Heart right ventricle (tissue), 16 donors: ENCODE measurements around the gene PCED1A. TPM values are rescaled to one million over a fixed set of nuclear protein-coding genes. Genes with fewer than 3 reads are reported as not detected.

ENCODE experiments used
- ATAC-seq, 8 donors: fragments of 200-7000 bp; cut with Tn5 transposase; one replicate each; pipeline ENCODE4 v1.9.1; 2020; ENCODE audit warnings: mild to moderate bottlenecking in 8 of 8, moderate library complexity in 8 of 8, moderate number of reproducible peaks in 1 of 8
- DNase-seq, 2 donors: peaks; one replicate each; pipeline ENCODE4 v3.0.0-alpha.2; 2020
- H3K27ac ChIP-seq, 10 donors: fragments of 200-600 bp; sonication (generic) in 2 of 10; one replicate each; pipeline versions ENCODE4 v1.5.0 to v1.8.0; 2020 to 2022; ENCODE audit warnings: mild to moderate bottlenecking in 3 of 10
- H3K27me3 ChIP-seq, 7 donors: fragments of 200-600 bp; one replicate each; pipeline ENCODE4 v1.8.0; 2021 to 2022; ENCODE audit warnings: mild to moderate bottlenecking in 2 of 7
- H3K36me3 ChIP-seq, 9 donors: fragments of 200-600 bp; sonication (generic) in 1 of 9; one replicate each; pipeline versions ENCODE4 v1.5.0 to v1.8.0; 2020 to 2022; ENCODE audit warnings: mild to moderate bottlenecking in 2 of 9
- H3K4me1 ChIP-seq, 9 donors: fragments of 200-600 bp; sonication (generic) in 1 of 9; one replicate each; pipeline versions ENCODE4 v1.5.0 to v1.8.0; 2020 to 2022; ENCODE audit warnings: mild to moderate bottlenecking in 4 of 9
- H3K4me3 ChIP-seq, 10 donors: fragments of 200-600 bp; sonication (generic) in 2 of 10; one replicate each; pipeline versions ENCODE4 v1.5.0 to v1.8.0; 2020 to 2022; ENCODE audit warnings: mild to moderate bottlenecking in 7 of 10, moderate library complexity in 2 of 10
- H3K9me3 ChIP-seq, 11 donors: fragments of 200-600 bp in 10 of 11; sonication (generic) in 2 of 11; one replicate each; pipeline versions ENCODE4 v1.5.0 to v1.8.0; 2013 to 2022; ENCODE audit warnings: mild to moderate bottlenecking in 2 of 11, control low read depth in 1 of 11, moderate library complexity in 1 of 11
- CTCF ChIP-seq, 9 donors: fragments of 200-600 bp; sonication (generic) in 2 of 9; IDR thresholded peaks; one replicate each; pipeline versions ENCODE4 v1.5.0 to v1.8.0; 2021 to 2022; ENCODE audit warnings: antibody characterized with exemption in 9 of 9, mild to moderate bottlenecking in 5 of 9, moderate library complexity in 1 of 9
- WGBS, 2 donors: extraction: QIAGEN DNeasy Blood & Tissue Kit; methylation state at CpG; one replicate each; pipeline ENCODE4 v1.1.7; 2013; ENCODE audit warnings: inconsistent platforms in 1 of 2; 5-methylcytosine and 5-hydroxymethylcytosine counted together
- intact Hi-C, 10 donors: fragments of 100-400 bp; cut with DNase I; formaldehyde crosslinking; loops; one replicate each; pipeline versions ENCODE4 v1.11.1 to v1.14.2; 2022
- polyA plus RNA-seq, 2 donors: library from polyadenylated mRNA; stranded (reverse); fragments of 200-250 nt; gene quantifications; one replicate each; pipeline ENCODE4 v1.2.3, GENCODE V29; 2013
- total RNA-seq, 10 donors: library from RNA; stranded (reverse); fragmentation: NEBNext Ultra II Directional in 3 of 10; extraction: Animal tissue kit (Norgen Biotek cat#: 25700) in 3 of 10; gene quantifications; one replicate each; pipeline versions ENCODE4 v1.2.1 to v1.2.4, GENCODE V29; 2021 to 2023
- donor health status: Arrhythmogenic right ventricular cardiomyopathy.
- donor health status: ischemic (EF 13 %, LVEDD 7.1; RV severe dilation, severe dysfunction).
- donor health status: healthy with polysubstance abuse.
- donor health status: DM: no; HTN: yes; CAD: no.
- donor health status: DM: no; HTN: no; CAD: no.
- donor health status: ischemic (EF 25% LVEDD 6.9; RV normal size, moderate dysfunction).
- donor health status: ischemic (EF 25% LVEDD 5.7; RV mildly dilated, moderate dysfunction).
- donor health status: healthy.
- donor health status: DM: yes; HTN: yes; CAD: no.
- donor health status: Ischemic cardiomyopathy.
- donor health status: ischemic (EF 35%, LVEDD 5.7; RV mildly dilated, moderate dysfunction).
- donor health status: nonischemic (EF 11% LVEDD 7.7; RV severe dilation, severe dysfunction).
- donor health status: DM: yes; HTN: yes; CAD: no.
- donor health status: PGD.
- donor health status: ischemic (EF 29% LVEDD 5.4; RV normal size, mild dysfunction).
- donor health status: nonischemic (EF 23%, LVEDD 6.1; RV moderate dilation, normal function).

Gene PCED1A
- total and polyA plus RNA-seq, 12 donors = 4.5 to 36.9 (median 8.2) TPM

GRCh38 chr20:2794866-2795447 lies 45.5 kb downstream of the PCED1A start:
- Histone ChIP-seq H3K36me3 (no peaks in the 10 kb centered on the region), H3K27ac (no peak overlapping the region), H3K4me3 (no peak overlapping the region), H3K27me3 (peaks cover 0 to 77% (median 57%) of the 10 kb centered on the region in 7 donors), H3K9me3 (no peaks in the 10 kb centered on the region), H3K4me1 (peaks cover 0 to 8% (median 4%) of the 10 kb centered on the region in 9 donors)
- WGBS, 2 donors = 84 to 87% methylated on average over 11 of the region's 11 CpGs
- intact Hi-C loops = no loop called here
- no peak for DNase-seq
- ATAC-seq = no peak
- TF ChIP-seq CTCF (IDR thresholded peaks at IDR 0.05) = no peak

- no peak for DNase-seq
- 90 to 91% methylated on average over 23 of the region's 23 CpGs for WGBS, 2 donors
- Histone ChIP-seq H3K9me3 (no peaks in the 10 kb centered on the region), H3K27me3 (peaks cover 0 to 78% (median 57%) of the 10 kb centered on the region in 7 donors), H3K27ac (no peak overlapping the region), H3K4me3 (no peak overlapping the region), H3K4me1 (peaks cover 0 to 2% (median 0%) of the 10 kb centered on the region in 9 donors), H3K36me3 (no peaks in the 10 kb centered on the region)
- intact Hi-C loops = no loop called here
- ATAC-seq = no peak
- no peak for TF ChIP-seq CTCF (IDR thresholded peaks at IDR 0.05)
Measured at GRCh38 chr20:2794202-2794748, 46.2 kb downstream of the PCED1A start.

GRCh38 chr20:2793471-2793870 lies 47.0 kb downstream of the PCED1A start:
- peaks cover 0 to 76% (median 50%) of the 10 kb centered on the region in 7 donors for H3K27me3 ChIP-seq
- H3K36me3 ChIP-seq = no peaks in the 10 kb centered on the region
- 87 to 92% methylated on average over 6 of the region's 6 CpGs for WGBS, 2 donors
- H3K9me3 ChIP-seq = no peaks in the 10 kb centered on the region
- TF ChIP-seq CTCF (IDR thresholded peaks at IDR 0.05) = no peak
- no peak for ATAC-seq
- H3K4me3 ChIP-seq = no peak overlapping the region
- intact Hi-C loops = no loop called here
- H3K4me1 ChIP-seq = no peaks in the 10 kb centered on the region
- no peak for DNase-seq
- H3K27ac ChIP-seq = no peak overlapping the region

Other genes with a start within 250 kb of the PCED1A start
- 10 to 100 TPM; 37.1 to 77.1 (median 46.7) TPM for gene NOP56, start 188.0 kb downstream of the PCED1A start, total RNA-seq
- 10 to 100 TPM; 66.4 to 68.8 TPM for gene NOP56, start 188.0 kb downstream of the PCED1A start, polyA plus RNA-seq
- 100 to 1,000 TPM; 135 to 264 (median 224) TPM for gene IDH3B, start 176.4 kb downstream of the PCED1A start, total RNA-seq
- gene IDH3B, start 176.4 kb downstream of the PCED1A start, polyA plus RNA-seq = 100 to 1,000 TPM; 120 to 206 TPM
- 1 to 10 TPM; 2.0 to 6.2 (median 3.6) TPM for gene EBF4, start 147.9 kb downstream of the PCED1A start, total RNA-seq
- gene EBF4, start 147.9 kb downstream of the PCED1A start, polyA plus RNA-seq = 1 to 10 TPM; 3.3 to 8.0 TPM
- 1 to 10 TPM in 5 of 10 donors, under 1 TPM in 4, not detected in 1; 0.48 to 4.5 (median 1.4) TPM for gene CPXM1, start 40.0 kb downstream of the PCED1A start, total RNA-seq
- 1 to 10 TPM; 1.2 to 4.9 TPM for gene CPXM1, start 40.0 kb downstream of the PCED1A start, polyA plus RNA-seq
- gene C20orf141, start 25.7 kb downstream of the PCED1A start, total RNA-seq = not detected
- gene C20orf141, start 25.7 kb downstream of the PCED1A start, polyA plus RNA-seq = not detected
- not detected for gene TMEM239, start 24.3 kb downstream of the PCED1A start, total RNA-seq
- not detected for gene TMEM239, start 24.3 kb downstream of the PCED1A start, polyA plus RNA-seq
- gene VPS16, start 90 bp upstream of the PCED1A start, total RNA-seq = 10 to 100 TPM; 13.0 to 22.8 (median 19.3) TPM
- 10 to 100 TPM; 23.6 to 44.7 TPM for gene VPS16, start 90 bp upstream of the PCED1A start, polyA plus RNA-seq
- 10 to 100 TPM; 22.1 to 37.3 (median 30.1) TPM for gene PTPRA, start 32.8 kb upstream of the PCED1A start, total RNA-seq
- gene PTPRA, start 32.8 kb upstream of the PCED1A start, polyA plus RNA-seq = 10 to 100 TPM in 1 of 2 donors, 1 to 10 TPM in 1; 8.9 to 16.7 TPM
- under 1 TPM in 1 of 10 donors, not detected in 9; 0.47 TPM for gene GNRH2, start 203.0 kb upstream of the PCED1A start, total RNA-seq
- not detected for gene GNRH2, start 203.0 kb upstream of the PCED1A start, polyA plus RNA-seq
- gene MRPS26, start 205.4 kb upstream of the PCED1A start, total RNA-seq = 10 to 100 TPM; 39.1 to 60.8 (median 51.5) TPM
- 100 to 1,000 TPM; 115 to 119 TPM for gene MRPS26, start 205.4 kb upstream of the PCED1A start, polyA plus RNA-seq
- 1 to 10 TPM in 1 of 10 donors, under 1 TPM in 2, not detected in 7; 0.56 to 1.3 (median 0.59) TPM for gene OXT, start 231.0 kb upstream of the PCED1A start, total RNA-seq
- gene OXT, start 231.0 kb upstream of the PCED1A start, polyA plus RNA-seq = under 1 TPM in 1 of 2 donors, not detected in 1; 0.35 TPM
- gene AVP, start 244.1 kb upstream of the PCED1A start, total RNA-seq = not detected
- gene AVP, start 244.1 kb upstream of the PCED1A start, polyA plus RNA-seq = not detected